CD4-positive, alpha-beta T cell treated with Interleukin-15 for 1 hour (primary cell): Measurements from ENCODE around the gene PHF21B.

ENCODE experiments used
- DNase-seq: peaks from one replicate; pipeline ENCODE4 v3.0.0-alpha.2; 2020

PHF21B gene

DNA sequence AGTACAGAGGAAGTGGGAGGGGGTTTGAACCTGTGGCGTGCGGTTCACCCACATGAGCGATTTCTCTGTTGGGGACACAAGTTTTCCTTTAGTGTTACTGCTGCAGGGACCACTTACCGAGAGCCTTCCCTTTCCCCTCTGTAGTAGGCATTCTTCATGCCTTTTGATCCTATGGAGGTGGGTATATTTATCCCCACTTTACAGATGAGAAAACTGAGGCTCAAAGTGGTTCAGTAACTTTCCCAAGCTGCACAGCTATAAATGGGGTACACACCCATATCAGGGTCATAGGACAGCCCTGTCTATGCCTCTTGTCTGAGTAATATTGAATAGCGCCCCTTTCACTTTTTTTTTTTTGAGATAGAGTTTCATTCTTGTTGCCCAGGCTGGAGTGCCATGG, 3.3 kb upstream of the PHF21B start:
- no peak for DNase-seq

DNA sequence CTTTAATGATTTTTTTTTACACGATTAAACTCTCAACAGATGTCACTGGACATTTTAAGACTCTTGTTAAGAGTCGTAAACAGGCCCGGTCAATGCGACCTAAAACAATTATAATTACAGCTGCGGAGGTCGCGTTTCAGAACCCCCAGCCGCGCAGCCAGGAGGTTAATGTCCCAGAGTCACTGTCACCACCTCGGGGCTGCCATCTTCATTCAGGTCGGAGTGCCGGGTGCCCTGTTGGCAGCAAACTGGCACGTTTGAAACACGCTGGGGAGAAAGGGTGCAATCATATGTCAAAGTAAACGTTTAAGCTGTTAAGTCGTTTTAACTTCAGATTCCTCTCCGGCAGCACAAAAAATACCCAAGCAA, 711 bp upstream of the PHF21B start:
- DNase-seq = no peak

- DNase-seq = no peak
These were observed 827 bp downstream of the PHF21B start for GRCh38 chr22:45008751-45009605.

GRCh38 chr22:45008186-45008681, 1.6 kb downstream of the PHF21B start:
- no peak for DNase-seq

DNA sequence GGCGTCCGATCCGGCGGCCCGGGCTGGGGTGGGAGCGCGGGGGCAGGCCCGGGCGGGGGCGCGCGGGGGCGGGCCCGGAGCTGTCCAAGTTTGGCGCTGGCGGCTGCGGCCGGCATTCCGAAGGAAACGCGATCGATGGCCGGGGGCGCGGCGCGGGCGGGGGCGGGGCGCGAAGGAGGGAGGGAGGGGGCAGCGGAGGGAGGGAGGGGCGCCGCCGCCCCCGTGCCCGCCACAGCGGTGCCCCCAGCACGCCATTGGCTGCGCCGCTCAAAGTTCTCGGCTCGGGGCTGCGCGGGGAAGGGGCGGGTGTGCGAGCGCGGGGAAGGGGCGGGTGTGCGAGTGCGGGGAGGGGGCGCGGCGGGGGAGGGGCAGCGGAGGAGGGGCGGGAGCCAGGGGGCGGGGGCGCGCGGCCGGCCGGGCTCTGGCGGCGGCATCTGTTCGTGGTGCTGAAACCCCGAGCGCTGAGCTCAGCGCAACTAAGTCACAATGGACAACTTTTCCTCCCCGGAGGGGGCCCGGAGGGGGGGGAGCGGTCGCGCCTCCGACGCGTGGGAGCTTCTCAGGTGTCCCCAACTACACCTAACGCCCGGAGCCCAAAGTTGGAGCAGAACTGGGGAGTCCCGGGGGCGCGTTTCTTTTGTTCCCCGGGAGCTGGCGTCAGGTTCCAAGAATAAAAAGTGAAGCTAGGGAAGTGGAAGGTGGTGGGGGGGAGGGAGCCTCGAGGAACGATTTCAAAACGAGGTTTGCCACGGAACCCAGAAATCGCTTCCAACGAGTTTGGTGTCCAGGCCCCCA, 2.2 kb downstream of the PHF21B start:
- DNase-seq = no peak

GRCh38 chr22:45006964-45007390, 2.8 kb downstream of the PHF21B start:
- no peak for DNase-seq

DNA sequence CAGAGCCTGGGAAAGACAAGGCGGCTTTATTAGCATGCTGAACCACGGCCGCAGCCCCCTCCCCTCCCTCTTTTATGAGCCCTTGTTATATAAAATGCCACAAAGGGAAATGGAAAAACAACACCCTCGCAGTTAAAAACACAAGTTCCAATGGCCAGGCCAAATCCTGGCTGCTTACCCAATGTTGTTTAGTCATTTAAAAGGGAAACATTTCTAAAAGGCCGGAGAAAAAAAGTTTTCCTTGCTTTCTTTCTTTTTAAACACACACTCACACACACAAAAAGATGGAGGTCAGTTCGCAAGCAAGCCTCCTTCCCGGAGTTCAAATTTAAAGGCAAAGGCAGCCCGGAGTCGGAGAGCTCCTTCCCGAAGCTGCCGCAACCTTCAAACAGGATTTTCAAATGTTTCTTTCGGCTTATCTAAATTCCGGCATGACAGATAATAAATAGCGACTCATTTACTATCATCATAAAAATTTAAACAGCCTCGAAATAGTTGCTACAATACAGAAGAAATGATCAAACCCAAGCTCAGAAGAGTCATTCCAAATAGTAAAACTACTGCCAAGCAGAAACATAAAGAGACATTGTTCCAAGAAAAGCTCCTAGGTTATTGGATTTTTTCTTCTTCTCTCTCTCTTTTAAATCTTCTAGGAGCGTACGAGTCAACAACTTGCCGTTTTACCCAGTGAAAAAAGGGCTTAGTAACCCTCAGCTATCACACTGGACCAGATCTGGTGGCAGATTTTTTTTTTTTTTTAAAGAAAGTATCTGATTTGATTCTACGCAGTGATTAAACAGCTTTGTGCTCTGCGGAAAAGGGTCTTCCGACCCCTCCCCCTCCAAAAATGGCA, 3.5 kb downstream of the PHF21B start:
- no peak for DNase-seq

GRCh38 chr22:45001653-45002052, 8.2 kb downstream of the PHF21B start:
- no peak for DNase-seq

- no peak for DNase-seq
These were observed 9.5 kb downstream of the PHF21B start for GRCh38 chr22:45000330-45000729.

- no peak for DNase-seq
These were observed 10.1 kb downstream of the PHF21B start for GRCh38 chr22:44999687-45000086.

DNA sequence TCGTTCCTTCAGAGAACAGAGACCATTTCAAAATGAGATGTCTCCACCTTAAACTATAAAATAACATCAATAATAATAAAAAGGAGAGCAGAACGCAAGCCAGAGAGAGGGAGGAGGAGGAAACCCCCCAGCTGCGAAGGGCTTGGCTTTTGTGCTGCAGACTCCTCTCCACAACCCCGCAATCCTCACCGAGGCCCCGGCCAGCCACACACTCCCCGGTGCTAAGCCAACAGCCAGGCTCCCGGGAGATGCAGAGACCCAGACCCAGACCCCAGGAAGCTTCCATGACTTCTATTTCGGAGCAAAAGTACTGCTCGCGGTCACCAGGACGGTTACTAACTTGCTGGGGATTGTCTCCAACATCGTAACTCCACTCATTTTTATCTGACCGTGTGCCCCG, 10.6 kb downstream of the PHF21B start:
- no peak for DNase-seq

DNA sequence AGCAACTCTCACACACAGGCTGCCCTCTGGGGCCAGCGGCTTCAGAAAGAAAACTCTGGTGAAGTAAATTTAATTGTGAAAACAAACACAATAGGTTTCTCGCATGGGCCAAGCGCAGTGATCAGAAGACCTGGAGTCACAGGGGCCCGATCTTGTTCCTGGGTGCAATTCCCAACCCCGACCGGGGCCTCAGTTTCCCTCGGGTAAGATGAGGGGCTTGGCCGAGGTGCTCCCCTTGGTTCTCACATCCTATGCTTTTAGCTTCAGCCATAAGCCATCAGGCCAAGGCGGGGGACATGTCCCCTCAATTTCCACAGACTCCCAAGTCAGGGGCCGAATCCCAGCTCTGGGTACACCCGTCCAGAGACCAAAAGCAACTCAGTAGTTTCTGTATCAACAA, 11.5 kb downstream of the PHF21B start:
- no peak for DNase-seq

GRCh38 chr22:44997060-44997459, 12.7 kb downstream of the PHF21B start:
- DNase-seq = no peak

GRCh38 chr22:44996648-44997047, 13.2 kb downstream of the PHF21B start:
- no peak for DNase-seq

DNA sequence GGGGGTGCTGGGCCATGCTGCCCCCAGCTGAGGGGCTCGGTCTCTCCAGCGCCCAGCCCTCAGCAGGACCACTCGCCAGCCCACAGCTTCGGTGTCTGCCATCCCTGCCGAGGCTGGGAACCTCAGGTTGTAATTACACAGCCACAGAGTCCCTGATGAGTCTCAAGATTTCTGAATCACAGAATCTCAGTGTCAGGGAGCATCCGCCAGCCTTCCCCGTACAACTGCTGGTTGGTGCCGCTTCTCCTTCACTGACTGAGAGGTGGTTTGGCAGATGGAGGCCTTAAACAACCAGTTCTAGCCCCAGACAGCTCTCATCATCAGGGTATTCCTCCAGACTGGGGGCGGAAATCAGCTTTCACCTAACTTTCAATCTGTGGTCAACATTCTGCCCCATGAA, 13.7 kb downstream of the PHF21B start:
- no peak for DNase-seq

- no peak for DNase-seq
These were observed 14.1 kb downstream of the PHF21B start for GRCh38 chr22:44995715-44996114.

- DNase-seq = no peak
These were observed 14.7 kb downstream of the PHF21B start for GRCh38 chr22:44995105-44995514.

GRCh38 chr22:44994399-44995104, 15.3 kb downstream of the PHF21B start:
- DNase-seq = no peak

GRCh38 chr22:44992166-44992565, 17.6 kb downstream of the PHF21B start:
- DNase-seq = no peak

DNA sequence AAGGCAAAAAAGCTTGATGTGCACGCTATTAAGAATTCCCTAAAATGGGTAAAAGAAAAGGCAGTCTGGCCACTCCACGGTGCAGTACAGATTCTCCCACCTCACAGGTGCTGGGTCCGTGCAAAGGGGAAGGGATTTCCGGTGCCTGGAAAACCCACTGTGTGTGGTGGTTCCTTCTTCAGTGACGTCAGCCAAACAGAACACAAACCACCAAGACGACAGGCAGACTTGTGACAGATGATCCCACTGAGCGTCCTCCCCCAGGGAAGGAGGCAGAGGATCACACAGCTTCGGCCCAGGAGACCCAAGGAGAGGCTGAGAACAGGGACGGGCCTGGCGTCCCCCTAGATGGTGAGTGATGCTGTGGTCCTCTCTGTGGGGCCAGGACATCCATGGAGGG, 18.6 kb downstream of the PHF21B start:
- no peak for DNase-seq

GRCh38 chr22:44990810-44991209, 19.0 kb downstream of the PHF21B start:
- DNase-seq = no peak

DNA sequence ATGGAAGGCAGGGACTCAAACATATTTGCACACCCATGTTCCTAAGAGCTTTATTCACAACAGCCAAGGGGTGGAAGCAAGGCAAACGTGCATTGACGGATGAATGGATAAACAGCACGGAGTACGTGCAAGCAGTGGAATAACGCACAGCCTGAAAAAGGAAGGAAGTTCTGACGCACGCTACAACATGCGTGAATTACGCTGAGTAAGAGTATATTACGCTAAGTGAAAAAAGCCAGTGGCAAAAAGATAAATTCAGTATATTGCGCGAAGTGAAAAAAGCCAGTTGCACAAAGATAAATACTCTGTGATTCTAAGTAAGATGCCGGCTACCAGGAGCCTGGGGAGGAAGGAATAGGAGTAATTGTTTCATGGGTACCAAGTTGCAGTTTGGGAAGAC, 19.5 kb downstream of the PHF21B start:
- DNase-seq = no peak
